Activated naive CD8-positive, alpha-beta T cell treated with anti-CD3 and anti-CD28 coated beads, Interleukin-2, amount 10 ng/mL, durations not matched to agents 7 days and 5 days (primary cell): Measurements from ENCODE around the gene CCND1. TPM values are rescaled to one million over a fixed set of nuclear protein-coding genes. Genes with fewer than 3 reads are reported as not detected.
"Not testable (repeated sequence)": the region's sequence is repeated elsewhere in the genome, so short reads cannot be mapped to it uniquely, and the experiment has no call there.

Experiments
- ATAC-seq: fragments of 150-1000 bp; cut with Tn5 transposase; one replicate; pipeline ENCODE4 v1.10.0; 2021; ENCODE audit warnings: low read depth, moderate library complexity
- POLR2A ChIA-PET: fragments of 350-600 bp; sonication (Branson Sonifier 250); formaldehyde crosslinking; loops from one replicate; lab custom pipeline; 2021; ENCODE audit warnings: antibody characterized with exemption; lab: Charles Lee
- DNase-seq: peaks from one replicate; pipeline ENCODE4 v3.0.0; 2021
- H3K27ac Mint-ChIP-seq: one replicate; pipeline ENCODE4 v1.8.0; 2022; ENCODE audit warnings: mild to moderate bottlenecking, mixed read lengths
- H3K27me3 Mint-ChIP-seq: one replicate; pipeline ENCODE4 v1.8.0; 2022; ENCODE audit warnings: mild to moderate bottlenecking, moderate library complexity, mixed read lengths
- H3K36me3 Mint-ChIP-seq: one replicate; pipeline ENCODE4 v1.8.0; 2021; ENCODE audit warnings: mild to moderate bottlenecking, mixed read lengths
- H3K4me1 Mint-ChIP-seq: one replicate; pipeline ENCODE4 v1.8.0; 2021; ENCODE audit warnings: mixed read lengths
- H3K4me3 Mint-ChIP-seq: one replicate; pipeline ENCODE4 v1.8.0; 2022; ENCODE audit warnings: mild to moderate bottlenecking, moderate library complexity, mixed read lengths
- H3K9me3 Mint-ChIP-seq: one replicate; pipeline ENCODE4 v1.8.0; 2021; ENCODE audit warnings: mixed read lengths
- total RNA-seq, 2 experiments: library from RNA; stranded (reverse); gene quantifications; one replicate each; pipeline ENCODE4 v1.2.3, GENCODE V29; 2021

The CCND1 gene
- total RNA-seq, 2 experiments from 2014 or later = 0.78 to 0.96 TPM

DNA sequence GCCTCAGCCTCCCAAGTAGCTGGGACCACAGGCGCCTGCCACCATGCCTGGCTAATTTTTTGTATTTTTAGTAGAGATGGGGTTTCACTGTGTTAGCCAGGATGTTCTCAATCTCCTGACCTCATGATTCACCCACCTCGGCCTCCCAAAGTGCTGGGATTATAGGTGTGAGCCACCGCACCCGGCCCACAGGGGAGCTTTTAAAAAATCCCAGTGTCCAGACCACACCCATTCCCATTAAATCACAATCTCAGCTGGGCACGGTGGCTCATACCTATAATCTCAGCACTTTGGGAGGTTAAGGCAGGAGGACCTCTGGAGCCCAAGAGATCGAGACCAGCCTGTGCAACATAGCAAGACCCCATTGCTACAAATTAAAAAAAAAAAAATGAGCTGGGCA is 55.0 kb downstream of the CCND1 start:
- not testable (repeated sequence) for H3K36me3 Mint-ChIP-seq, ATAC-seq, DNase-seq, H3K4me1 Mint-ChIP-seq, H3K27ac Mint-ChIP-seq, H3K4me3 Mint-ChIP-seq, H3K9me3 Mint-ChIP-seq
- peaks cover 31% of the 10 kb centered on the region for H3K27me3 Mint-ChIP-seq
- POLR2A ChIA-PET = interaction anchor here (0.7 kb wide), 1 partner anchor 1331 kb away, joined by 3 read pairs; no protein-coding TSS in a partner anchor

DNA sequence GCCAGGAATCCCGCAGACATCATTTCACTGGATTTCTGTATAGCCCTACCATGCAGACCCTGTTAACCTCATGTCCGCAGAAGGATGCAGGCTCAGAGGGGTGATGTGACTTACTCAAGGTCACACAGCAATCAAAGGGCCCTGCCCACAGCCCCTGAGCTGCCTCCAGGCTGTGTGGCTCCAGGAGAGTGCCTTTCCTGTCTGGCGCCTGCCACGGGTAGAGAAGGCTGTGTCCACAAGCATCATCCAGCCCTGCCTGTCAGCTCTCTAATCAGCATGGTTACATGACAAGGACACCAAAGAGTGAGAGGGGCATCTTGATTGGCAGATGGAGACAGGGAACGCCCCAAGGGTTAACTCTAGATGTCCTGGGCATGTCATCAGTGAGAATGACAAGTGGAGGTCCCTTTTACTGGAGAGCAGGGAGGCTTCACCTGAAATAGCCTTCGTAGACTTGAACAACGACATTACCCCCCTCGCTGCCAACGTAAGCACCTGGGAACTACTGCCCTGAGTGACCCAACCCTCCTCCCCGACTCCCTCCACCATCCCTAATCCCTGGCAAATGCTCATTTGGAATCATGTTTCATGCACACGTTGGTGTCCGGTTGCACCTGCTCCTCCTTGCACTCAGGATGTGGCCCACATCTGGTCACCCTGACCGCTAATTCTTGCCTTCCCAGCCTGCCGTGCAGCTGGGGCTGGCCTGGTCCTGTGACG is 56.0 kb downstream of the CCND1 start:
- Mint-ChIP-seq H3K36me3 (no peaks in the 10 kb centered on the region), H3K9me3 (no peaks in the 10 kb centered on the region), H3K4me1 (no peaks in the 10 kb centered on the region), H3K4me3 (no peak overlapping the region), H3K27ac (no peak overlapping the region), H3K27me3 (peaks cover 38% of the 10 kb centered on the region)
- POLR2A ChIA-PET = no interaction called here
- DNase-seq (no peak), ATAC-seq (no peak)

DNA sequence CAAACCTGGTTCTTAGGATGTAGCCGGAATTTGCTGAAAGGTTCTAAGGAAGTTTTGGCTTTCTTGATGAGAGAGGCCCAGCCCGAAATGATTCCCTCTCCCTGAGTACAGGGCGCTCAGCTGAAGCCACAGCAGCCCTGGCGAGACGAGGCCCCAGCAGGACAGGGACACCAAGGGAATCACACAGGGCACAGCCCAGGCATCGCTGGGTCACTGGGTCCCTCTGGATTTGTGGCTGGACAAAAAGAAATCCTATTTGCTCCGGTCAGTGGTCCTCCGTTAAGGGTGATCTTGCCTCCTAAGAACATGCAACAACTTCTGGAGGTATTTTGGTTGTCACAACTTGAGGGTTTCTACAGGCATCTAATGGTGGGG is 56.5 kb downstream of the CCND1 start:
- Mint-ChIP-seq H3K36me3 (no peaks in the 10 kb centered on the region), H3K4me1 (no peaks in the 10 kb centered on the region), H3K27me3 (peaks cover 37% of the 10 kb centered on the region), H3K4me3 (no peak overlapping the region), H3K9me3 (no peaks in the 10 kb centered on the region), H3K27ac (no peak overlapping the region)
- no peak for DNase-seq
- ATAC-seq = no peak
- POLR2A ChIA-PET = no interaction called here

DNA sequence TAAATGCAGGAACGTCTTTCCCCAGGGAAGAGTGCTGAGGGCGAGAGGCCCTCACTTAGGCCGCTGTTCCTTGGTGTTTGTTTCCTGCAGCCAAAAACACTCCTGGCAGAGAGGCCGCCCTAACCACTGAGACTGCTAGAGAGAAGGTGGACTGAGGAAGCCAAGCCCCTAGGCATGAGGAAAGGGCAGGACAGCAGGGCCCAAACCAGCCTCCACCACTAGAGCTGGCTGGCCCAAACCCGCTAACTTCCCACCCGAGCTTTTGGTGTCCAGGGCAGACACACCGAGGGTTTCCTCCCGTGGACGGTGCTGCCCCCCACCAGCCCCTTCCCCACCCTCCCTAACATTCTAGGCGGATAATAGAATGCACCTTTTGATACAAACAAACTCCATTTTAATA is 56.9 kb downstream of the CCND1 start:
- no peaks in the 10 kb centered on the region for H3K36me3 Mint-ChIP-seq
- H3K4me3 Mint-ChIP-seq = no peak overlapping the region
- H3K27ac Mint-ChIP-seq = no peak overlapping the region
- DNase-seq (no peak), ATAC-seq (no peak)
- POLR2A ChIA-PET = no interaction called here
- no peaks in the 10 kb centered on the region for H3K9me3 Mint-ChIP-seq
- peaks cover 41% of the 10 kb centered on the region for H3K27me3 Mint-ChIP-seq
- H3K4me1 Mint-ChIP-seq = no peaks in the 10 kb centered on the region

DNA sequence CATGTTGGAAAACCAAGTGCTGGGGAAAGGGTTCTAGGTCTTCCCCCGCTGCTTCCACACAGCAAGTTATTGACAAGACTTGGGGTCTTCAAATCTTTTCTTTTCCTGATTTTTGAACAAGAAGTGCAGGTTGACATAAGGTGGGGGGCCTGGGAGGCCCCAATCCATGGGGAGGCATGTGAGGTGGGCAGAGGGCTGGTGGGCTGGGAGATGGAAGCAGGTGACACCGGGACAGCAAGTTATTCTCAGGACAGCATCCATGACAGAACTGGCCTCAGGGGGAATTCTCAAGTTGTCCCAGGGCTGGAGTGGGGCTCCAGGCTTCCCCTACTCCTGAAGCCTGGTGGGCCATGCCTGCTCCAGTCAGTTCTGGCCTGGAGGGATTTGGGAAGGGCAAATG is 57.4 kb downstream of the CCND1 start:
- POLR2A ChIA-PET = no interaction called here
- H3K9me3 Mint-ChIP-seq = no peaks in the 10 kb centered on the region
- no peak overlapping the region for H3K4me3 Mint-ChIP-seq
- H3K36me3 Mint-ChIP-seq = no peaks in the 10 kb centered on the region
- H3K4me1 Mint-ChIP-seq = no peaks in the 10 kb centered on the region
- no peak overlapping the region for H3K27ac Mint-ChIP-seq
- ATAC-seq = no peak
- DNase-seq = no peak
- H3K27me3 Mint-ChIP-seq = peaks cover 45% of the 10 kb centered on the region

DNA sequence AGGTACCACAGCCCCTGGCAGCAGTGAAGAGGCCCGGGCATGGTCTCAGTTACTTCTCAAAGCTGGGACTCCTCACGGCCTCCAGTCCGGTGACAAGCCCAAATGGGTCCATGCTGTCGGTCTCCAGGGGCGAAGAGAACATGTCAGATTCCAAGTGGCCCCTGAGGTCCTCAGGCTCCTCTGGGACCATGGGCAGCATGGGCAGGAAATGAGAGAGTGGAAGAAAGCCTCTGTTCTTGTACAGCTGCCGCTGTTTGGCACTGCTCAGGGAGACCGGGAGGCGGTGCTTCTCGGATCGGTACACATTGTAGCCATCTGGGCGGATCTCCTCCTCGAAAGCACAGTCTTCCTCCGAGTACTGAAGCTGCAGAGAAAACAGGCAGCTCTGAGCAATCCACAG is 58.3 kb downstream of the CCND1 start:
- POLR2A ChIA-PET = no interaction called here
- ATAC-seq (no peak), DNase-seq (no peak)
- Mint-ChIP-seq H3K4me3 (no peak overlapping the region), H3K9me3 (no peaks in the 10 kb centered on the region), H3K27ac (no peak overlapping the region), H3K27me3 (peaks cover 42% of the 10 kb centered on the region), H3K4me1 (no peaks in the 10 kb centered on the region), H3K36me3 (no peaks in the 10 kb centered on the region)

DNA sequence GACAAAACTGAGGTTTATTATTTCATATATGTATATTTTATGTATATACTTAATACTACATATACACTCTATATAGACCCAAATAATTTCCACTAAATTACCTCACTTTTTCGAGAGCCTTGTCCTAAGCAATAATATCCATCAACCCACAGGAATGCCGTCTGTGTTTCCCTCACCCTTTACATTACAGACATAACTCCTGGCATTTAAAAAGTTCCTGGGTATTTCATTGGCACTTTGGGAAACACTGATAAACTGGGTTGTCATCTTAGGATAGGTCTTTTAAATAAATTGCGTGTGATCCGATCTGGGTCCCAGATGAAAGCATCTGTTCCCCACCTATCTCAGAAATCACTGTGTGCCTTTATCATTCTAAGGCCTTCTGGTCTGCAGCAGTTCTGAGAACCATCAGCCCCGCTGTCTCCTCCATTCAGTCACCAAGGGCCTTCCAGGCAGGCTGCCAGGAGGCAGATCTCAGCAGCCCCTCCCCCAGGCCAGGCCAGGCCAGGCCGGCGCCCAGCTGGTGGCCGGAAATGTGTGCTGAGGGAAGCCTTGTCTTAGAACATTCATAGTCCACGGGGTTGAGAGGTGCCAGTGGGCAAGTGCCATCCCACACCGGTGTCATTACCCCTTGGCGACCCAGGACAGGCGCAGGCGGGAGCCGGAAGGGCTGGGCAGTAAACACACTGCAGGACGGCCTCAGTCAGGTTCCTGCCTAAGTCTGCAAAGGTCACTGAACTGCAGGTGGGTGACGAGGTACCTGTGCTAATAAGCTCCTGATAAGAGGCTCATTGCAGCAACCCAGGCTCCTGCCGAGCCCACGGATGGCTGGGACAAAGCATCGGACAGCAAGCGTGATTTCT is 59.6 kb downstream of the CCND1 start:
- Mint-ChIP-seq H3K36me3 (no peaks in the 10 kb centered on the region), H3K9me3 (no peaks in the 10 kb centered on the region), H3K4me3 (no peak overlapping the region), H3K4me1 (peaks cover 2% of the 10 kb centered on the region), H3K27me3 (peaks cover 49% of the 10 kb centered on the region), H3K27ac (no peak overlapping the region)
- DNase-seq (no peak), ATAC-seq (no peak)
- POLR2A ChIA-PET = interaction anchor here (0.6 kb wide), 1 partner anchor 150 kb away, joined by 3 read pairs; no protein-coding TSS in a partner anchor

DNA sequence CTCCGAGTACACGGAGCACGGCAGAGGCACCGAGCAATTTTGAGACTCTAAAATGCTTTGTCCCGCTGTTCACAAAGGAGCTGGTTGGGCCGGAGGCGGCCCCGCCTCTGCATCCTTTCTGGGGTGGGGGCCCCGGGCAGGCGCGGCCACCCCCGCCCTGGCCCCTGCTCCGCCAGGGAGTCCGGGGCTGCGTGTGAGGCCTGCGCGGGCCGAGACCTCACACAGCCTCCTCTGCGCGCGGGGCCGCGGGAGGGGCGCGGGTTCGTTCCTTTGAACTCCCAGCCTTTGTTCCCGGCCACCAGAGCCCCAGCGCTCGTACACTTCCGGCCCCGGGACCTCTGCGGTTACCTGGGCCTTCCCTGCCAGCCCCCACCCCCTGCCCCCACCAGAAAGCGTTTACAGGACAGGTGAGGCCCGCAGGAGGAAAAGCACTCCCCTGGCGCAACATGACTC is 61.3 kb downstream of the CCND1 start:
- peaks cover 60% of the 10 kb centered on the region for H3K27me3 Mint-ChIP-seq
- DNase-seq = no peak
- POLR2A ChIA-PET = no interaction called here
- no peaks in the 10 kb centered on the region for H3K36me3 Mint-ChIP-seq
- no peak overlapping the region for H3K4me3 Mint-ChIP-seq
- H3K9me3 Mint-ChIP-seq = no peaks in the 10 kb centered on the region
- H3K27ac Mint-ChIP-seq = no peak overlapping the region
- ATAC-seq = no peak
- peaks cover 4% of the 10 kb centered on the region for H3K4me1 Mint-ChIP-seq

DNA sequence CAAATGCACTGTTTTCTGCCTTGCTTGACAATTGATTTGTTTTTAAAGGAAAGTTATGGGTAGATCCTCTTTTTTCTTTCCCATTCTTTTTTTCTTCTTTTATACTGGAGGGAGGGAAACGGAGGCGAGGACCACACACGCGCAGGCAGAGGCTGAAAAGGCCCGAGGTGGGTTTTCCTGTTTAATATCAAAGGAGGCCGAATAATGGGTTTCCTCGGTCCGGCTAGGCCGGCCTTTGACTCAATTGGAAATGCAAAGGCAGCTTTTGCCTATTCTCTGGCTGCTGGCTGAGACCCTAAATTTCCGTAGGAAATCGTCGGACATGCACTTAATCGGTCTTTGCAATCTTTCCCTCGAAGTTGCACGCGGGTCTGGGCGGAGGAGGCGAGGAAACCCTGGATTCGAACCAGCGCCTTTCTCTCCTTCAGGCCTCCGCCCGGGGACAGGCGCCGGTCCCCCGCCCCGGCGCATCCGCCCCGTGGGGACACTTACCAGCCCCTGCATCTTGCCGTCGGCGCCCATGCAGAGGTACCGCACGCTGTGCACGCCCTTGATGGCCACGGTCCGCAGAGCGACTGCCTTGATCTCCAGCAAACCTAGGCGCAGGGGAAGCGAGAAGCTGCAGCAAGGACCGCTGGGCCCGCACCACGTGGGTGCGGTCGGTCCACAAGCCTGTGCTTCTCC is 62.0 kb downstream of the CCND1 start:
- Mint-ChIP-seq H3K36me3 (no peaks in the 10 kb centered on the region), H3K9me3 (no peaks in the 10 kb centered on the region), H3K4me3 (no peak overlapping the region), H3K27ac (no peak overlapping the region), H3K27me3 (peaks cover 66% of the 10 kb centered on the region), H3K4me1 (peaks cover 5% of the 10 kb centered on the region)
- ATAC-seq (no peak), DNase-seq (no peak)
- POLR2A ChIA-PET = no interaction called here

DNA sequence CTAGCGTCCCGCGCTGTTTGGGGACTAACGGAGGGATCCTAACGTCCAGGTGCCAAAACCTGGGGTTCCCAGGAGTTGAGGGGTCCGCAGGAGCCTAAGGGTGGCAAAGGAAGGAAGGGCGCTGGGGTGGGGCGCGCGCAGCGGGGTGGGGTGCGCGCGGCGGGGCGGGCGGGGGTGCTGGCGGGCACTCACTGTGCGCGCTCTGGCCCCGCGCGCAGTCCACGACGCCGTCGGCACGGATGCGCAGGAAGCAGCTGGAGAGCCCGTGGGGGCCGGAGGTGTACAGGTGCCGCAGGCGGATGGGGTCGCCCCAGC is 62.5 kb downstream of the CCND1 start:
- Mint-ChIP-seq H3K27ac (no peak overlapping the region), H3K4me3 (no peak overlapping the region), H3K4me1 (peaks cover 5% of the 10 kb centered on the region), H3K36me3 (no peaks in the 10 kb centered on the region), H3K27me3 (peaks cover 66% of the 10 kb centered on the region), H3K9me3 (no peaks in the 10 kb centered on the region)
- no peak for DNase-seq
- ATAC-seq = no peak
- POLR2A ChIA-PET = no interaction called here

Other genes with a start within 250 kb of the CCND1 start
- gene LINC01488, start 159.5 kb upstream of the CCND1 start, total RNA-seq = not detected
- gene LTO1, start 34.2 kb downstream of the CCND1 start, total RNA-seq = 10 to 100 TPM; 35.0 to 37.1 TPM
- not detected for gene FGF19, start 62.9 kb downstream of the CCND1 start, total RNA-seq
- gene FGF4, start 134.2 kb downstream of the CCND1 start, total RNA-seq = not detected
- gene FGF3, start 178.3 kb downstream of the CCND1 start, total RNA-seq = not detected